Mesodermal cell (in vitro differentiated cells): ENCODE measurements around the gene RAB36.

Source experiments
- H3K27ac ChIP-seq: 2 replicates; pipeline ENCODE4 v1.7.0; 2013; ENCODE audit warnings: mild to moderate bottlenecking, low read depth, low read length, moderate library complexity; ENCODE audit not compliant: severe bottlenecking
- H3K36me3 ChIP-seq: 2 replicates; pipeline ENCODE4 v1.7.1; 2013; ENCODE audit warnings: mild to moderate bottlenecking, low read length, moderate library complexity; ENCODE audit not compliant: control insufficient read depth, insufficient read depth
- H3K4me1 ChIP-seq: one replicate; pipeline ENCODE4 v1.7.1; 2013; ENCODE audit warnings: mild to moderate bottlenecking, low read length; ENCODE audit not compliant: insufficient read depth, control insufficient read depth, poor library complexity, severe bottlenecking
- H3K4me3 ChIP-seq: 2 replicates; pipeline ENCODE4 v1.7.0; 2013; ENCODE audit warnings: low read length, control low read depth, mild to moderate bottlenecking; ENCODE audit not compliant: insufficient read depth, poor library complexity, severe bottlenecking; ENCODE audit errors: extremely low read depth
- H3K9me3 ChIP-seq: 2 replicates; pipeline ENCODE4 v1.7.1; 2013; ENCODE audit warnings: mild to moderate bottlenecking, low read length, moderate library complexity; ENCODE audit not compliant: control insufficient read depth
- WGBS, 2 experiments: methylation state at CpG; one replicate each; pipeline ENCODE4 v1.1.5; 2013; ENCODE audit warnings: missing lambda C conversion rate in 2 of 2; ENCODE audit not compliant: insufficient coverage in 2 of 2; 5-methylcytosine and 5-hydroxymethylcytosine counted together

Gene RAB36

GRCh38 chr22:23213581-23214334 is 68.5 kb downstream of the RAB36 start:
- H3K27ac ChIP-seq, result no peak overlapping the region
- H3K36me3 ChIP-seq, result peaks cover 9% of the 10 kb centered on the region
- no peak overlapping the region for H3K4me3 ChIP-seq
- H3K4me1 ChIP-seq, result peaks cover 34% of the 10 kb centered on the region
- no peaks in the 10 kb centered on the region for H3K9me3 ChIP-seq
- WGBS, 2 experiments, result 91 to 99% methylated on average over 9 to 10 of the region's 11 CpGs
